Stimulated activated CD4-positive, alpha-beta T cell treated with anti-CD3 and anti-CD28 coated beads, TNF-alpha, amount 100 ng/mL, for 4 hours (primary cell): ENCODE data around the gene KCNE2.

ENCODE experiments used
- DNase-seq, 3 experiments: peaks; one replicate each; pipeline ENCODE4 v3.0.0-alpha.2; 2020; ENCODE audit warnings: low read depth in 3 of 3

KCNE2 gene, protein sequence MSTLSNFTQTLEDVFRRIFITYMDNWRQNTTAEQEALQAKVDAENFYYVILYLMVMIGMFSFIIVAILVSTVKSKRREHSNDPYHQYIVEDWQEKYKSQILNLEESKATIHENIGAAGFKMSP

DNA sequence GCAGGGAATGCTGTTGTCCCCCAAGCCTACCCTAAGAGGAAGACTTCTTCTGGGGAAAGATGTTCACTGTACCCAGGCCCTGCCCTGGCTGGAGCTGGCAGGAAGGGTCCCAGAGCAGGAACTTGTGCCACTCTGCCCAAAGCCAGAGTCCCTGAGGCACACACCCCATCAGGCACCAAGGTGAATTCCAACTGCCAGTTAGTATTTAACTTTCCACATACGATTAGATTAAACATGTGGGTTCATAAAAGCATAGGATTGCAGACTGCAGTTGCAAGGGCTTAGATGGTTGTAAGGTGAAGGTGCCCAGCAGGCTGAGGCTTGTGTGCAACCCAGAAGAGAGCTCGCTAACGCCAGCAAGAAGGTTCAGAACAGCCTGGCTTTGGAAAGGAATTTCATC is at the start of gene KCNE2:
KCNE2 (plus strand) TSS at position 274 of the 400 bp plus-strand sequence. CDS start 6,473 bp downstream, outside the sequence.
- no peak for DNase-seq

DNA sequence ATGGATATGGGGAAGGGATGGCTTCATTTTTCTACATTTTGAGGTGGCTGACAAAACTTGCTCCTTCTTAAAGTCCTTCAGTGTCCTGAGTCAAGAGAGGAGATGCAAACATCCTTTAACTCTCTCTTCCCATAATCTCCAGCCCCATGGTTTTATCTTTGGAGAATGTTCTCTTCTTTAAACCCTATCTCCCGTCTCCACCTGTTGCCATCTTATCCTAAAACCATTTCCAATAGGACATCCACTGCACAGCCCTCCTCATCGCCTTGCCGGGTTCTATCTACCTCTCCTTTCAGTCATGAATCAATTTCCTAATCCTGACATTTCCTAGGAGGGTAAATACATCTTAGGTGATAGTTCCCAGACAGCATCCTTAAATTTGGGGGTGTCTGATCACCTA is 44.2 kb upstream of the KCNE2 start:
- no peak for DNase-seq

DNA sequence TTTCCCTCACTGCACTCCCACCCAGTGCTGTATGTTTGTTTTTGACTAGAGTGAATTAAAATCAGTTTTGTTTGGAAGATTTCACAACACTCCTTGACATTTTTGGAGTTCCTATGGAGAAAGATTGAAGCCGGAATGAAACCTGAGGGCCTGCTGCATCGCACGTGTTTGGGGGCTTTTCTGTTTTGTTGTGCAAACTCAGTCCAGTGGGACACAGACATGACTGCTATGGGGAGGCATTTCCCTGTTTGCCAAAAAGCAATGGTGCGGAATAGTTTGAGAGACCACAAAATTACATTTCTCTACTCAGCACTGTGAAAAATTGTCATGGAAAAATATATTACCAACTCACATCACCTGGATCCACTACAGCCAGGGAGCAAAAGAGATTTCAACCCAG is 43.8 kb upstream of the KCNE2 start:
- DNase-seq, result no peak

DNA sequence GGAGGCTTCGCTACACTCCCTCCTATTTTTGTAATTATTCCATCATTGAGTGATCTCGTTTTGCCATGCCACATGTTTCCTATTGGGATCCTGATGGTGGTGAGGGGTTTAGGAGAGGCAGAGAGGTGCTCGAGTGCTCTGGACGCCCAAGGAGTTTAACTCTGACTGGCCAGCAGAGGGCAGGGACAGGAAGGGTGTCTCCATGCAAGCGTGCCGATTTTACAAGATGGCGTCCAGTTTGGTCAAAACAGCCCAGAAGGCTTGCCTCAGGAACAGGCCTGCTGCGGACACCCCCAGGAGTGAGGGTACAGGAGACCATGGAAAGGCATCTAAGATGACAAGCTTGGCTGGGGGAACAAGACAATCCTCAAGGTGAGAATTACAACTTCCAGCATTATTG is 33.8 kb upstream of the KCNE2 start:
- DNase-seq, result no peak

DNA sequence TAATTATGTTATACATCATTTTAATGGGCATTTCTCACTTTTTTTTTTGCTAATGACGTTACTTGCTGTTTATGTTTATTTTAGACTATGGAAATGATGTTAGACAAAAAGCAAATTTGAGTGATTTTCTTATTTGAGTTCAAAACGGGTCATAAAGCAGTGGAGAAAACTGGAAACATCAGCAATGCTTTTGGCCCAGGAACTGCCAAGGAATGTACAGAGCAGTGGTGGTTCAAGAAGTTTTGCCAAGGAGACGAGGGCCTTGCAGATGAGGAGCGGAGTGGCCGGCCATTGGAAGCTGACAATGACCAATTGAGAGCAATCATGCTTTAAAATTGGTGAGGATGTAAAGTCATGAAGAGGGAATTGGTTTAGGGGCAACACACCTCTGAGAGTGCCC is 32.1 kb upstream of the KCNE2 start:
- DNase-seq, result no peak

DNA sequence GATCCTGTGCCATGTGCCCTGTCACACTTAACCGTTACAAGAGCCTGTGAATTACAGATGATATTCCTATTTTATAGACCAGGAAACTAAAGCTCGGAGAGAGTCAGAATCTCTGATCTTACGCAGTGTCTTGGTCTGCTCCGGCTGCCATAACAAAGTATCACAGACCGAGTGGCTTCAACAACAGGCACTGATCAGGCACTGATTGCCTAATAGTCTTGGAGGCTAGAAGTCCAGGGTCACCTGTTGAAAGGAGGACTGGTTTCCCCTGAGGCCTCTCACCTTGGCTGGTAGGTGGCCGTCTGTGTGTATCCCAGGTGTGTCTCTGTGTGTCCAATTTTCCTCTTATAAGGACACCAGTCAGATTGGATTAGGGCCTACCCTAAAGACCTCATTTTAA is 31.5 kb upstream of the KCNE2 start:
- no peak for DNase-seq

DNA sequence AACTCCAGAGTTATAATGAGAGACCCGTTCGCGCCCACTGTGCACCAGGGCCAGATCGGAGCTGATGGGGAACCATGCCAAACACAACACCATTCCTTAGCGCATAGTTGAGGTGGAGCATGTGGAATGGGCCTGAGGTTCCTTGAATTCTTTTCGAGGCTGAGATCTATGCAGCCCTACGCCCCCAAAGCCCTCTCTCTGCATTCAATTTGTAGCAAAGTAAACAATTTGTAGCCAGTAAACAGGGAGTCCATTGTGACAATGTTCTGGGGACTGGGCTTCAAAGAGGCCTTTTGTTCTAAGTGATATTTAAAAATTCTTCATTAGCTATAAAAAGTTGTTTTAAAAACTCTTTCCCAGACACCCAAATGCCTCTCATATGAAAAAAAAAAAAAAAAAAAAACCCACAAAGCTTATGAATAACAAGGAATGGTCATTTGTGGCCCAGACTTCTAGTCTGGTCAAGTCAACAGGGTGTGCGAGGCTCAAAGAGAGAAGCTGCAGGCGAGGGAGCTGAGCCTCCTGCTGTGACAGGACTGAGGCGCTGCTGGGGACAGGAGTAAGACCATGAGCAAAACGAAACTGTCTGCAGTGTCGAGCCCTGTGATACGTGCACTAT is 30.6 kb upstream of the KCNE2 start:
- no peak for DNase-seq

DNA sequence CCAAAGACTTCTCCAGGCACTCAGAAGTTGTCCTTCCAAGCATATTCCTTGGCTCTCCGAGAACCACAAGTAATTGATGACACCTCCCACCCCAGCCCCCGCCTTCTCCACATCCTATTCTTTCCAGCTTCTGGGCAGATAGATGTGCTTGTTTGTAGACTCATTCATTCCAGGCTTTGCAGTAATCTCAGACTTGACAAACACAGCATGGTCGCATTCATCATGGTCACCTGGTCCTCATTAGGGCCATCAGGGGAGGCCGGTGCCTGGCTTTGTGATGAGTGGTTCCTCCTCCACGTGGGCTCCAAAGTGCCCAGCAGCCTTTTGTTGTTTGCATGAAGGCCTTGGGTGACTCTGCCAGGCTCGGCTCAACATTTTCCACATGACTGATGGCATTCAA is 28.5 kb upstream of the KCNE2 start:
- no peak for DNase-seq

DNA sequence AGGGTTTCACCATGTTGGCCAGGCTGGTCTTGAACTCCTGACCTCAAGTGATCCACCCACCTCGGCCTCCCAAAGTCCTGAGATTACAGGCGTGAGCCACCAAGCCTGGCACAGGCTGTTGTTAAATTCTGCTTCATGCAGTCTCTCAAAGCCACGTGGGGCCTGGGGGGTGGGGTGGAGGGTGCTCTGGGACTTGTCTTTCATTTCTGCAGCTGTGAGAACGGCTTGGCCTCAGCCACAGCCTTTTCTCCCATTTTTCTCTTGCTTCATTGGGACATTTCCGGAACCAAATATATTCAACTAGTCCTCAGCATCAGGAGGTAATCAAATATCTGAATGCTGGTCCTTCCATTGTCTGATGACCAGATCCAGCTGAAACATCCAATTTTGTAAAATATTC is 27.6 kb upstream of the KCNE2 start:
- DNase-seq, result no peak

DNA sequence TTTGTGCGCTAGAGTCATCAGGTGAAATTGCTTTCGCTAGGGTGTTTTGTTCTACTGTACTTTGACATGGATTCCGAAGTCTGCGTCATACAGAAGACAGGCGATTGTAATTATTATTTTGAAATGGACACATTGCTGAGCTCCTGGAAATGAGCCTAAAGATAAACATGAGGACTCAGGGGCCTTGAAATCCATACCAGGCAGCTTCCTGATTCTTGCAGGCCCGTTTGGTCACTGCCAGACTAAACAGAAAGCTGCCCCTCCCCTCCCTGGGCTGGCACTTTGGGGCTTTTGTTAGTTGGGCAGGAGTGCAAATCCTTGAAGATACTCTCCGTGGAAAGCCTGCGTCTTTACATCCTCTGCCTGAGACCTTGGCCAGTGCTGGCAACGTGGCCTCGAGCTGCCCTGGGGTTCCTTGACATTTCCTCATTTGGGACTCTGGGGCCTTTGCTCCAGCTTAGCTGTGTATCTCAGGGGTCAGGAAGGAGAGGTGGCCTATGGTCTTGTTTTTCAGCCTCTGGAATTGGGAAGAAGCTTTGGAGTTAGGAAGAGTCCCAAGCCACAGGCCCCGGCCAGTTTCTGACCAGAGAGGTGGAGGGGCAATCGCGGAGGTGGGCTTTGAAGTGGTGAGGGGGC is 26.9 kb upstream of the KCNE2 start:
- DNase-seq, result no peak

DNA sequence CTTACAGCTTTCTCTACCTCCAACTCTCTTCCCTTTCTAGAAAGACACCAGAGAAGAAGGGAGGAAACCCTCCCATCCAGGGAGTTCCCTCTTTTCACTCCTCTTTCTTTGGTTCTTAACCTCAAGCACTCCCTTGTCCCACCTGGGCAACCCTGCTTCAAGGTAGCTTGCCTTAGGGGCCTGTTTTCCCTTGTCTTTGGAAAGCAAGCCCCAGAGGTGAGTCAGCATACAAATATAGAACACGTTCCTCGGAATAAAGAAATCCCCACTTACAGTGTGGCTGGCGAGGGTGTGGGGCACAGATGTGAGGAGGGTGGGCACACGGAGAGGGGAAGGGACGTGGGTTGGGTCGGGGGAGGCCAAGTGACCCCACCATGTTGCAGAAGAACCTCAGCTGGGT is 26.1 kb upstream of the KCNE2 start:
- DNase-seq, result no peak

DNA sequence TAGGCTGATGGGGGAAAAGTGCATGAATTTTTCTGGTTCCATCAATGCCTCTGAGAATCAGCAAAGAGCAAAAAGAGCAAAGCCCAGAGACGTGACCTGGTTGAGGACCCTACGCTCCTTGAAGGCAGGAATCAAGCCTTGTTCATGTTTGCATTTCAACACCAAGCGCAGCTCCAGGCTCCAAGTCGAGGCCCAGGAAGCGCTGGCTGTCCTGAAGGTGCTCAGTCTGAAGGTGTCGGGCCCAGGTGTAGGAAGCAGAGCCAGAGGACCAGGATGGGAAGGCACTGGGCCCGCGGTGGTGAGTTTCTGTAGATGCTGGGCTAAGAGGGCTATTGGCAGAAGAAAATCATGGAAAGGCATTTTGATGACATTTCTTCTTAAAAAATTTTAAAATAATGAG is 25.6 kb upstream of the KCNE2 start:
- DNase-seq, result no peak

DNA sequence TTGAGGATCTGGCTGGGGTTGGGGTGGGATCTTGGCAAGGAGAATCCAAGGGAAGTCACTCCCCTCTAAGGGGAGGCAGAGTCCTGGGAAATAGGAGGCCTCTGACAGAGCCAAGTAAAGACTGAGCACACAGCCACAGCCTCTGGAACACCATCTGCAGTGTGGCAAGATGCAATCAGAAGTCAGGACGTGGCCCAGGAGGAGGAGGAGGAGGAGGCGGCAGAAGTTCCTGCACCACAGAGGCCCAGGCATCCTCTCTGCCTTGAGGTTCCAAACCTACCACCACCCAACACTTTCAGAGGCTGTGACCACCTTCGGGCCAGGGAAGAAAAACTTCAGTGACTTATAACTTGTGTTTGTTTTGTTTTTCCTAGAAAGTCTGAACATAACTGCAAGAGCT is 23.7 kb upstream of the KCNE2 start:
- no peak for DNase-seq

DNA sequence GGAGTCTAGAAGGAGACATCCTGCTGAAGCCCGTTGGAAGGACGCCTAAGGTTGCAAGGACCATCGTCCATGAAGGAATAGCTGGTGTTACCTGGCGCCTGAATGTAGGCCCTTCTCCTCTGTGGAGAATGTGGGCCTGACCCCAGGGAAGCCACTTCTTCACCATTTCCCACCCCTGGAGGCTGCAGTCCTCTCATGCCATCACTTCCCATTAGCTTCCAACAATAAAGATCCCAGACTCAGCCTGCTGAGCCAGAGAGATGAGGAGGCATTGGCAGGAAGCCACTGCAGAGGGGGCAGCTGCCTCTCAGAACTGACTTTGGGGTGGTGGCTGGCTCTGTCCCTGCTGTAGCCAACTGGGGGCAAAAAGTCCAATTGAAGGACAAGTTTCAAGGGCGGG is 21.3 kb upstream of the KCNE2 start:
- no peak for DNase-seq

DNA sequence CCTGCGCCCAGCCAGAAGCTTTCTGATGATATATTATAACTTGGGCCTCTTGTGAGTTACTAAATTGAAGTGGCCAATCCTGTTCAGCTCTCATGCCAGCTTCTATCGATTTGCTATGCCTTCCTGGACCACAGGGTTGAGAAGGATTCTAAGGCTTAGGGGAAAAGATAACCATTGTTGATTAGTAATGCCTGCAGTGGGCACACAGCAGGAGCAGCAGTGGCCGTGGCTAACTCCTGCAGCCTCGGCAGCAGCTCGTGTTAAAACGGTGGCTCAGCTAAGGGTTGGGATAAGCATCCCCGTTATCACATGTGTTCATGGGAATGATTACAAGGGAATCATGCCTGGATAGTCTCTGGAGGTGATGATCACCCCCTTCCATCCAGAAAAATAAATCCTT is 20.5 kb upstream of the KCNE2 start:
- no peak for DNase-seq

DNA sequence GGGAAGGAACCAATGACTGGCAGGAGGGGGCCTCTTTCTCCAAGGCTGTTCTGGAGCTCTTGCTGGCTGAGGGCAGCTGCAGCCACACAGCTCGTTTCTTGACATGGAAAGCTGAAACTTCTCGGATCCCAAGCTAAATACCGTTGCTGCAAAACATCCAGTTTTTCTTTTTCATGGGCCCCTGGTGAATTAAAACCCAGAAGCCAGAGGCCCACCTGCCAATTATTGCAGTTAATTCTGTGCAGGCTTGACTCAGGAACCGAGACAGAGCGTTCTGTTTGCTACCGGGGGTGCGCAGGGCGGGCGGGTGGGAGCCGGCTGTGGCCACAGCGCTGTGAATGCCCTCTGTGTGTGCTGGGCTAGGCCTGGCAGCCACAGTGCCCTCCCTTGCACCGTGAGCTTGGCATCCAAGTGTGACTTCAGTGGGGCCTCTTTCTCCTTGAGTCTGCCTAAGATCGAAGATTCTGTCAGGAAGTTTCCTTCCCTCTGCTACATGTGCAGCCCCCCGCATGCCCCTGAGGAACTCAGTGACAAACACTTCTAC is 19.9 kb upstream of the KCNE2 start:
- DNase-seq, result no peak

DNA sequence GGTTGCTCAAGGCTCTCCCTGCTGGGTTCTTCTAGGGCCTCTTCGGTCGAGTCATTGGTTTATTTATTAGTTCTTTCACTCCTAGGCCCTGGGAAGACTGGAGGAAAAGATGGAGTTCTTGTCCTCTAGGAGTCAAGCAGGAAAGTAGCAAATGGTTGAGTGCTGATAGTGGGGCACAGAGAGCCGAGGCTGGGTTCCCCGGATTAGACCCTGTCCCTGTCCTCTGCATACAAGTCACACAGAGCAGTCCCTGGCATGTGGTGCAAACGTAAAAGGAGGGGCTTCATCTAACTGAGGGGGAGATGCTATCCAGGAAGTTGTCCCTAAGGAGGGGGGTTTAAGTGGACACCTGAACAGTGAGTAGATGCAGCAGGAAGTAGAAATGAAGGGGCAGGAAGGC is 19.2 kb upstream of the KCNE2 start:
- DNase-seq, result no peak

DNA sequence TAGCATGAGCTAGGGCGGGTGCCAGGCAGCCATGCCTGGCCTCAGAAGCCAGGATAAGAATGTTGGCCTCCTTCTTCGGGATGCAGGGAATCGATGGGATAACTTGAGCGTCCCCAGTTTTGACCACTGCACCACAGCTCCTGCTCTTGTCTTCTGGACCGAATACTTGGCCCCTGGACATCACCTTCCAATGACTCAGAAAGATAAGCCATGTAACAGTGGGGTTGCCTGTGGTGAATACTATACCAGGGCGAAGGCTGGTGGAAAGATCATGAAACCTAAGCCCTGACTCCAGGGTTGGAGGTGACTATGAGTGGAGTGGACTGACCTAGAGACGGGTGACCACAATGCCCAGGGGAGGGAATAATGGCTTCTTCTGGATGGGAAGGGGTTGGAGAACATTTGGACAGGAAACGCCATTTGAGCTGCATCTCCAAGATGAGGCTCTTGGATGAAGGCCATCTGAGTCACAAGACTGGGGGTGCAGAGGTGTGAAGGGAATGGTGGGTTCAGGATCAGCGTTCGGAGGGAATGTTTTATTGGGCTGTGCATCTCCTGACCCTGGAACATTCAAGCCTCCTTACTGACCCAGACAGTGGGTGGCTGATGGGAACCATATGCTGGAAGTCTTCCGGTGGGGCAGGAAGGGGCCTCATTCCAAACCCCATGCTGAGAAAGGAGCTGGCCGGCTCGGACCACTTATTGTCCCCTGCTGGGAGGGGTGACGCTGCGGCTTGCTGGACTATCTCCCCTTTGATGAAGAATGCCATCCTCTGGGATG is 18.5 kb upstream of the KCNE2 start:
- no peak for DNase-seq

DNA sequence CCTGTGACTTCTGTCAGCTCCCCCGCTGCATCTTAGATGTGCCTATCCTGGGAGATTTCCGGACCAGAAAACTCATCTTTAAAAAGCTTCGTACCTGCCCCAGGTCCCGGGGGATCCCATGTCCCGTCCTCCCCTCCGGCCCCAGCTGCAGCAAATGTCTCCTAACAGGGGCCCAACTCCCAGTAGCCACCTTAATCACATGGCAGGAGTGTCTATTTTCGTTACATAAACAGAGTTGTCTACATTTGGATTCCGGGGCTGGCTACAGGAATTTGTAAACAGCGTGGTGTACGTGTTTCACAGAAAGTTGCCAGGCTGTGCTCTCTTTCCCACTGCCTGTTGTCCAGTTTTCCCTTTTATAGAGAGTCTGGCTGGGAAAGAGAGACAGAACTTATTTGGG is 17.9 kb upstream of the KCNE2 start:
- no peak for DNase-seq

DNA sequence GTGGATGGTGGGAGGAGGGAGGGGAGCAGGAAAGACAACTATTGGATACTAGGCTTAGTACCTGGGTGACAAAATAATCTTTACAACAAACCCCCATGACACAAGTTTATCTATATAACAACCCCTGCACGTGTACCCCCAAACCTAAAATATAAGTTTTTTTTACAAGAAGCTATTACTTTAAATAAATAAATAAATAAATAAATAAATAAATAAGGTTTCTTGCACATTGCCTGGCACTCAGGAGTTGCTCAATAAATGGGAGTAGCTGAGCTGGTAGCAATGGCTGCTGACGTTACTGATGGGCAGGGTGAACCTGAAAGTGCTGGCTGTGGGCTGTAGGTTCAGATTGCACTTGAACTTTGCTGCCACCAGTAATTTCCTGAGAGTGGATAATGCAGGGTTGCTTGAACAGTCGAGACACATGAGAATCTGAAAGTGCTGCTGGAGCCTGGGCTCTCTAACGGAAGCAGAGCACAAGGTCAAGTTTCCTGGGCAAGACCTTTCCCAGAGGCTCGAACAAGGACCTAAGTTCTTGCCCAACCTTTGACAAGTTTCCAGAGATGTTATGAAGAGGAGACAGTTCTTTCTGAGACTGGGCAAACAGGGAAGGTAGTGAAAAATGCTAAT is 14.8 kb upstream of the KCNE2 start:
- no peak for DNase-seq

DNA sequence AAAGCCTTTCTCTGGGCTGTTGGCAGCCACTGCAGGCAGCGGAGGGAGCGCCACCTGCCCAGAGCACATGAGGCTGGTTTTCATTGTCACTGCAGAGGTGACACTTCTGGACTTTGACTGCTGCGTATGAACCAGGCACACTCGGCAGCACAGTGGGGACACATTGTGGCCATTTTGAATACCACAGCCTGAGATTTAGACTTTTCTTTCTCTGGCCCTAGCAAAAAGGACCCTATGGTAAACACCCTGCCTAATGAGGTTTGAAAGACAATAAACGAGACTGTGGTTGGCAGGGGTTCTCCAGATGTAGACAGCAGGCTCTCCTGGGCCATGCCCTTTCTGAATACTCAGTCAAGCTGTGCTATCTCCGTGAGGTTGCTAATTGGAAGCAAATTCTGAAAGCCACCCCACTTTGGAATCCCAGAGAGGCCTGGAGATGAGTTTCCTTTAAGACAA is 12.0 kb upstream of the KCNE2 start:
- no peak for DNase-seq

DNA sequence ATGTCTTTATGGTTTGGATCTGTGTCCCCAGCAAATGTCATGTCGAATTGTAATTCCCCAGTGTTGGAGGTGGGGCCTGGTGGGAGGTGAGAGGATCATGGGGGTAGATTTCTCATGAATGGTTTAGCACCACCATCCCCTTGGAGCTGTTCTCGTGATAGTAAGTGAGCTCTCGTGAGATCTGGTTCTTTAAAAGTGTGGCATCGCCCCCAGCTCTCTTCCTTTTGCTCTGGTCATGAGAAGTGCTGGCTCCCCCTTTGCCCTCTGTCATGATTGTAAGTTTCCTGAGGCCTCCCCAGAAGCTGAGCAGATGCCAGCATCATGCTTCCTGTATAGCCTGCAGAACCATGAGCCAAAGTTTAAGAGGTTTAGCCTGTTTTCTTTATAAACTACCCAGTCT is 11.2 kb upstream of the KCNE2 start:
- DNase-seq, result no peak
